Adrenal gland (tissue), 12 donors: ENCODE data around the gene PCID2. TPM values are rescaled to one million over a fixed set of nuclear protein-coding genes. Genes with fewer than 3 reads are reported as not detected.
A peak's percentile ranks its signal among the peaks of the same experiment; 100 is the strongest.
"Not testable (repeated sequence)": the region's sequence is repeated elsewhere in the genome, so short reads cannot be mapped to it uniquely, and the experiment has no call there.

Experiments used
- DNase-seq, 7 donors: peaks; one replicate each; pipeline ENCODE4 v3.0.0-alpha.2; 2019 to 2020
- H3K27ac ChIP-seq, 5 donors: fragments of 200-600 bp; sonication (generic) in 4 of 5; 1 replicate in 3 of 5; 2 replicates in 2 of 5; pipeline versions ENCODE4 v1.5.1 to v1.8.0; 2016 to 2020; ENCODE audit warnings: mild to moderate bottlenecking in 1 of 5
- H3K27me3 ChIP-seq: fragments of 200-600 bp; 2 replicates; pipeline ENCODE4 v1.8.0; 2021
- H3K36me3 ChIP-seq, 2 donors: fragments of 200-600 bp; replicated peaks in 1 of 2; 1 replicate in 1 of 2; 2 replicates in 1 of 2; pipeline versions ENCODE4 v1.5.1 to v1.8.0; 2018 to 2022
- H3K4me1 ChIP-seq, 2 donors: fragments of 200-600 bp; replicated peaks in 1 of 2; 1 replicate in 1 of 2; 2 replicates in 1 of 2; pipeline versions ENCODE4 v1.5.1 to v1.8.0; 2018 to 2021
- H3K4me3 ChIP-seq, 4 donors: fragments of 200-600 bp; sonication (generic) in 3 of 4; one replicate each; pipeline ENCODE4 v1.5.1; 2016 to 2018
- H3K9me3 ChIP-seq, 3 donors: fragments of 200-600 bp; sonication (generic) in 1 of 3; replicated peaks in 1 of 3; 1 replicate in 2 of 3; 2 replicates in 1 of 3; pipeline versions ENCODE4 v1.5.1 to v1.8.0; 2016 to 2021
- CTCF ChIP-seq, 6 experiments: fragments of 450-650 bp in 4 of 6; fragments of 200-600 bp in 2 of 6; sonication (generic) in 1 of 6; IDR thresholded peaks; 1 replicate in 5 of 6; 2 replicates in 1 of 6; pipeline versions ENCODE4 v1.5.1 to v1.8.0; 2016 to 2021; ENCODE audit warnings: antibody characterized with exemption in 6 of 6, mild to moderate bottlenecking in 2 of 6, moderate library complexity in 1 of 6
- POLR2A ChIP-seq, 2 donors: fragments of 450-650 bp; IDR thresholded peaks; one replicate each; pipeline ENCODE4 v1.6.1; 2017; ENCODE audit warnings: antibody characterized with exemption in 2 of 2, mild to moderate bottlenecking in 2 of 2, moderate library complexity in 1 of 2
- WGBS, 4 donors: extraction: QIAGEN DNeasy Blood & Tissue Kit in 2 of 4; methylation state at CpG; one replicate each; pipeline versions ENCODE4 v1.1.5 to v1.1.7; 2013 to 2017; 5-methylcytosine and 5-hydroxymethylcytosine counted together
- intact Hi-C, 2 donors: fragments of 100-400 bp; cut with DNase I; formaldehyde crosslinking; loops; one replicate each; pipeline versions ENCODE4 v1.14.1 to v1.15.0; 2022 to 2023
- polyA plus RNA-seq, 3 donors: library from polyadenylated mRNA; stranded (reverse); fragments of 200-250 nt in 2 of 3; fragments of 350-450 nt in 1 of 3; fragmentation: Illumina TruSeq in 1 of 3; extraction: RNeasy Lipid Tissue Mini Kit (QIAGEN cat#74804) in 1 of 3; gene quantifications; one replicate each; pipeline ENCODE4 v1.2.3, GENCODE V29; 2013 to 2014
- total RNA-seq, 9 donors: library from RNA; depleted of rRNA in 4 of 9; stranded (reverse); fragments of >200 nt in 4 of 9; fragments of 120-200 nt in 1 of 9; fragmentation: NEBNext Ultra II Directional in 1 of 9; extraction: Animal tissue kit (Norgen Biotek cat#: 25700) in 1 of 9; gene quantifications; one replicate each; pipeline versions ENCODE4 v1.1.0 to v1.2.4, GENCODE V29; 2013 to 2023
- donor health status: healthy with polysubstance abuse.
- donor health status: Bipolar disorder and iron deficiency.
- donor health status: DM: yes; HTN: yes; CAD: no.
- donor health status: DM: no; HTN: no; CAD: no.
- donor health status: DM: no; HTN: no; CAD: no.
- donor health status: DM: yes; HTN: yes; CAD: no.

Gene PCID2
- total and polyA plus RNA-seq, 12 donors = 26.4 to 87.2 (median 45.3) TPM

GRCh38 chr13:113245849-113246796, 37.7 kb upstream of the PCID2 start:
- WGBS, 4 donors = 74 to 92% (median 85%) methylated on average over 10 of the region's 10 CpGs
- Histone ChIP-seq H3K27me3 (no peaks in the 10 kb centered on the region), H3K4me3 (no peak overlapping the region), H3K9me3 (no peaks in the 10 kb centered on the region), H3K4me1 (no peaks in the 10 kb centered on the region), H3K27ac (no peak overlapping the region), H3K36me3 (peaks cover 0 to 82% of the 10 kb centered on the region in 2 donors)
- intact Hi-C loops = no loop called here
- DNase-seq = no peak
- TF ChIP-seq POLR2A (IDR thresholded peaks at IDR 0.05) = no peak
- peak in 2 of 6 experiments; percentile 22 to 25 for TF ChIP-seq CTCF (IDR thresholded peaks at IDR 0.05)

- no peak for TF ChIP-seq POLR2A (IDR thresholded peaks at IDR 0.05)
- no peak for TF ChIP-seq CTCF (IDR thresholded peaks at IDR 0.05)
- DNase-seq = no peak
- intact Hi-C loops = no loop called here
- no peak overlapping the region for H3K4me3 ChIP-seq
- H3K27me3 ChIP-seq = no peaks in the 10 kb centered on the region
- H3K9me3 ChIP-seq = no peaks in the 10 kb centered on the region
- no peaks in the 10 kb centered on the region for H3K4me1 ChIP-seq
- no peak overlapping the region for H3K27ac ChIP-seq
- WGBS, 4 donors = 76 to 93% (median 83%) methylated on average over 6 of the region's 6 CpGs
- H3K36me3 ChIP-seq = peaks cover 0 to 79% of the 10 kb centered on the region in 2 donors
Observed at GRCh38 chr13:113243847-113244246, 35.4 kb upstream of the PCID2 start.

GRCh38 chr13:113241623-113242022, 33.2 kb upstream of the PCID2 start:
- H3K36me3 ChIP-seq = peaks cover 0 to 61% of the 10 kb centered on the region in 2 donors

GRCh38 chr13:113239986-113240385, 31.5 kb upstream of the PCID2 start:
- TF ChIP-seq CTCF (IDR thresholded peaks at IDR 0.05) = no peak
- TF ChIP-seq POLR2A (IDR thresholded peaks at IDR 0.05) = no peak
- H3K36me3 ChIP-seq = peaks cover 0 to 53% of the 10 kb centered on the region in 2 donors
- no peak overlapping the region for H3K27ac ChIP-seq
- H3K27me3 ChIP-seq = no peaks in the 10 kb centered on the region
- no peaks in the 10 kb centered on the region for H3K4me1 ChIP-seq
- 84 to 96% (median 92%) methylated on average over 5 to 6 of the region's 6 CpGs for WGBS, 4 donors
- no peak for DNase-seq
- no peak overlapping the region for H3K4me3 ChIP-seq
- intact Hi-C loops = no loop called here
- H3K9me3 ChIP-seq = no peaks in the 10 kb centered on the region

More at GRCh38 chr13:113241623-113242022, 33.2 kb upstream of the PCID2 start:
- intact Hi-C loops, H3K4me1 ChIP-seq, H3K9me3 ChIP-seq, H3K27me3 ChIP-seq, H3K4me3 ChIP-seq, H3K27ac ChIP-seq, DNase-seq: not testable (repeated sequence)
- WGBS, 4 donors = 91 to 98% (median 96%) methylated on average over 8 of the region's 8 CpGs
